ENCODE data around the gene PRDX5.

Gene PRDX5

DNA sequence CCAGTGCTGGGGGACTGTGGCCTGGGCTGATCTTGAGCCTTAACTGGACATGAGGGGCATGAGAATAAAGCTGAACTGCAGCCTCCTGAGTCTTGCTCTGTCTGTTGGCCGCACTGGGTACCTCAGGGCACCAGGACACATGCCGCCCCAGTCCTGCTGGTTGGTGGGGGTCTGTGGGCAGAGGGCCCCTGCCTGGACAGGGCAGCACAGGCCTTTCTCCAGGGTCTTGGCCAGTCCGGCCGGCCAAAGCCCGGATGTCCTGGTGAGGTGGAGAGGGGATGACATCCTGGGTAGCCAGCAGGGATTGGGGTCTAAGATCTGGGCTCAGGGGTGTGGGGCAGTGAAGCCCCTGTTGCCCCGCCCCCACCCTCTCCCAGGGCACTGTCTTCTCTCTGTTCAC lies 39.5 kb downstream of the PRDX5 start:
- no peak overlapping the region for H3K4me3 ChIP-seq (ENCODE audit: low read depth, low read length)
- no peak for DNase-seq (ENCODE audit: low read depth)

DNA sequence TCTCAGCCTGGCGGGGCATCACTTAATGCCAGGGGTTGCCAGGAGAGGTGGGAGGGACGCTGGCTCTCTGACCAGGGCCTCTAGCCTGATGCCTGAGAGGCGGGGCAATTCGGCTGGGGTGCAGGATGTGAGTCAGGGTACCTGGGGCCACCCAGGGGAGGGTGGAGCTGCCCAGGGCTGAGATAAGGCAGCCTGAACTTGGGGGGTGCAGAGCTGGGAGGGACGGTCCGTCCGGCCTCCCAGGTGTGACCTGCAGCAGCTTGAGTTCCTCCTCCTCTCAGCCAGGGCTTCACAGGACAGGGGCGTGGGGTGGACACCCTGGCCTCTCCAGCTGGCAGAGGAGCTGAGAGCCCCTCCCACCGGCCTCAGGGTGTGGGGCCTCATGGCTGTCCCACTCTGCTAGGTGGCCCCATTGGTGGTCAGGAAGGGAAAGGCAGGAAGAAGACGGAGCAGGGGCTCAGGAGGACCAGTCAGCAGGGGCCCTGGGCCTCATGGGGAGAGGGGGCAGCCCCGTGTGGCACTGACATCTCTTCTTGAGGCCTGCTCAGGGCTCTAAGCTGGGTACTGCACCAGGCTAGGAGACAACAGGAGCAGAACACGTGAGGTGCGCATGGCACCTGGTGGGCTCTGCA lies 40.1 kb downstream of the PRDX5 start:
- no peak overlapping the region for H3K4me3 ChIP-seq (ENCODE audit: low read depth, low read length)
- no peak for DNase-seq (ENCODE audit: low read depth)

DNA sequence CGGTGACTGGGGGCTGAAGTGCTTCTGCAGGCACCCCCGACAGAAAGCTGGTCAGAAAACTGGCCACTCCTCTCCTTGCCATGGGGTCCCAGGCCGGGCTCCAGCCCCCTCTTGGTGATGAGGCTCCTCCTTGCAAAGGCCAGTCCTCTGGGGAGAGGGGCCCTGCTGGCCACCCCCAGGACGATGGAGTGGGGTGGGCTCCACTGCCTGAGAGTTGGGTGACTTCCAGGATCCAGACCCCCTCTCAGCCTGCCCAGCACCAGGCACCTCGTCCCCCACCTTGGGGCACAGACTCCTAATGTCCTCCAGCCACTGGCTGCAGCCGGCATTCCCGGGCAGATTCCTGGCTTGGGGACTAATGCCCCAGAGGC lies 40.6 kb downstream of the PRDX5 start:
- H3K4me3 ChIP-seq (ENCODE audit: low read depth, low read length), result peak overlapping the region; percentile 77
- no peak for DNase-seq (ENCODE audit: low read depth)

DNA sequence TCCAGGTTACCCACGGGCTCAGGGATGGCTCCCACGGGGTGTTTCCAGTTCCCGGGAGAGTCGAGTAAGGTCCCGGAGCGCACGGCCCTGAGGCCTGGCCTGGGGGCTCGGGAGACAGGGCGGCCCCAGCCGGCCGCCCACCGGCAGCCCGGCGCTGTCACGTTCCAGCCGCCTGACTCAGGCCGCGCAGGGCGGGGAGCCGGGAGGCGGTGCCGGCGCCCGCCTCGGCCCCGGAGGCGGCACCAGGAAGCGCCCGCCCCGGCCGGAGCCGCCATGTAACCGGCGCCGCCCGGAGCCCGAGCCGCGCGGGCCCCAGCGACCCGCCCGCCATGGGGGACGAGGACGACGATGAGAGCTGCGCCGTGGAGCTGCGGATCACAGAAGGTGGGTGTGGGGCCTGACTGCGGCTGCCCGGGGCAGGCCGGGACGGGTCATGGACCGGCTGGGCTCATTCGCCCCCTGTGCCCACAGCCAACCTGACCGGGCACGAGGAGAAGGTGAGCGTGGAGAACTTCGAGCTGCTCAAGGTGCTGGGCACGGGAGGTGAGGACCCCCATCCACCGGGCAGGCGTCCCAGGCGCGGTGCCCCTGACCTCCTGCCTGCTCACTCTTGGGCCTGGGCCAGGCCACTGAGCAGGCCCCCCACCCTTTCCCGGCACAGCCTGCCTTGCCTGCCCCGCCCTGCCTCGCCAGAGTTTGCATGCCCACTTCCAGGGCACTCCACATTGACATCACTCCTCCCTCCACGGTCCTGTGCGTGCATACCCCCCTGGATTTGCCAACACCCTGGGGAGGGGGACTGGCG lies 41.2 kb downstream of the PRDX5 start, which contains the start of gene RPS6KA4:
TSS of gene RPS6KA4 (plus strand) at position 256 of the 805 bp plus-strand sequence. CDS start at position 330, 74 bp downstream.
- H3K4me3 ChIP-seq (ENCODE audit: low read depth, low read length), result peak within 1 kb of the TSS; percentile 77
- no peak for DNase-seq (ENCODE audit: low read depth)

DNA sequence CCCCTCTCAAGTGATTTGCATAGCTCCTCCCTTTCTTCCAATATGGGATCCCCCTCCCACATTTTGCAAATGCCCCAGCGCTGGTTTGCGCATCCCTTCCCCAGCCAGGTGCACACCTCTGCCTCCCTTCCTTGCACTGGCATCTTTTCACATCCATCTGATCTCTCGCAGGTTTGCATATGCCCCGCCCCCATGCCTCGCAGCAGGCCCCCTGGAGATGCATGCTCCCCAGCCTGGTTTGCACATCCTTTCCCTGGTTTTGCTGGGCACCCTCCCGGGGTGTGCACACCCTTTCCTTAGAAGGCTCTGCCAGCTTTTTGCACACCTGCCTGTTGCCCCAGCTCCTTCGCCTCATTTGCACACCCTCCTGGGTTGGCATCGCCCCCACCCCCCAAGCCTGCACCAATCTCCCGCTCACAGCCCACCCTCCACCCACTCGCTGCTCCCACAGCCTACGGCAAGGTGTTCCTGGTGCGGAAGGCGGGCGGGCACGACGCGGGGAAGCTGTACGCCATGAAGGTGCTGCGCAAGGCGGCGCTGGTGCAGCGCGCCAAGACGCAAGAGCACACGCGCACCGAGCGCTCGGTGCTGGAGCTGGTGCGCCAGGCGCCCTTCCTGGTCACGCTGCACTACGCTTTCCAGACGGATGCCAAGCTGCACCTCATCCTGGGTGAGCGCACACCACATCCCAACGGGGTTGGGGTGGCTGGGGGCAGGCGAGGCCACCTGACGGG lies 42.0 kb downstream of the PRDX5 start:
- DNase-seq (ENCODE audit: low read depth), result no peak

DNA sequence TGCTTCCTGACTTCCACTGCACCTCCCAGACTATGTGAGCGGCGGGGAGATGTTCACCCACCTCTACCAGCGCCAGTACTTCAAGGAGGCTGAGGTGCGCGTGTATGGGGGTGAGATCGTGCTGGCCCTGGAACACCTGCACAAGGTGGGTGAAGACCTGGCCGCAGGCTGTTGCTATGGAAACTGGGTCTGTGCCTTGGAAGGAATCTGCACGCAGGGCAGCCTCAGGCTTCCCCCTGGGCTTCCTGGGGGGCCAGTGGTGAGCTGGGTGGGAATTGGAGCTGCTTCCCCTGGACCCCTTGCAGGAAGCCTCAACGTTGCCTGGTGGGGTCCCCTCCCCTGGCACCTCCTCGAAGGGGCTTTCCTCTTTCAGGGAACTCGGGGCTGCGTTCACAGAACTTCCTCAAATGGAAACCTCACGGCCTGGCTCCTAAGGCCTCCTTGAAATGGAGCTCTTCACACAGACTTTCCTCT lies 42.6 kb downstream of the PRDX5 start:
- no peak for DNase-seq (ENCODE audit: low read depth)
- peak overlapping the region; percentile 77 for H3K4me3 ChIP-seq (ENCODE audit: low read depth, low read length)

More for the DNA sequence above, 42.0 kb downstream of the PRDX5 start:
- H3K4me3 ChIP-seq (ENCODE audit: low read depth, low read length), result peak overlapping the region; percentile 77

DNA sequence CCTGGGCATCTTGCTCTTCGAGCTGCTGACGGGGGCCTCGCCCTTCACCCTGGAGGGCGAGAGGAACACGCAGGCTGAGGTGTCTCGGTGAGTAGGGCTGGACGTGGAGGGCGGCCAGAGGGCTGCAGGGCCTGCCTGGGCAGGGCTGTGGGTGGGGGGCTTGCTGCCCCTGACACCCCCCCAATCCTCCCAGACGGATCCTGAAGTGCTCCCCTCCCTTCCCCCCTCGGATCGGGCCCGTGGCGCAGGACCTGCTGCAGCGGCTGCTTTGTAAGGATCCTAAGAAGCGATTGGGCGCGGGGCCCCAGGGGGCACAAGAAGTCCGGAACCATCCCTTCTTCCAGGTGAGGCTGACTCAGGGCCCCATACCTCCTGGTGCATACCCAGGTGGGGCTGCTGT lies 43.7 kb downstream of the PRDX5 start:
- no peak for DNase-seq (ENCODE audit: low read depth)
- no peak overlapping the region for H3K4me3 ChIP-seq (ENCODE audit: low read depth, low read length)

DNA sequence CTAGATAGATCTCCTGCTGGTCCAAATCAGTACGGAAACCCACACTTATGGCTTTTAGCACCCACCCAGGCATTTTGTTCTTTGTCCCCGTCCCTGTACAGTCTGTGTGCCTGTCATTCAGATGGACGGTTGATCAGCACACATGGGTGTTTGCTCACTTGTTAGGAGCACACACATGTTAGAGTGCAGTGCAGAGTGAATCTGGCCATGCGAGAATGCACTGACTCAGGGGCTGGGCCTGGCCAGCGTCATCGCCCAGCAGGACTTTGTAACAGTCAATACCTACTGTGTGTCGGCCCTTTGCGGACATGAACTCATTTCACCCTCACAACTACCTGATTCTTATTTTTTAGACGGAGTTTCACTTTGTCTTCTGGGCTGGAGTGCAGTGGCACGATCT lies 44.4 kb downstream of the PRDX5 start:
- no peak for DNase-seq (ENCODE audit: low read depth)
- no peak overlapping the region for H3K4me3 ChIP-seq (ENCODE audit: low read depth, low read length)

DNA sequence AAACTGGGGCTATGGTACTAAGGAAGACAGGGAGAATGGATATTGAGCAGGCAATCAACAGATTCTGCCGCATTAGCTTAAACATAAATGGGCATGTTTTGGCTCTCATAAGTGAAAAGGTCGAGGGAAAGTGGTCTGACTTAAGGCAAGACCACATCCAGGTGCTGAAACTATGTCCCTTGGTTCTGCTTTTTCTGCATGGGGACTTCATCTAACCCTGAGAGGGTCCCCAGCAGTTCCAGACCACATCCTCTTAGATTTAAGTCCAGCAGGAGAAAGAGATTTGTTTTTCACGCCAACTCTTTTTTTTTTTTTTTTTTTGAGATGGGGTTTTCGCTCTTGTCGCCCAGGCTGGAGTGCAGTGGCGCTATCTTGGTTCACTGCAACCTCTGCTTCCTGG lies 46.5 kb downstream of the PRDX5 start:
- H3K4me3 ChIP-seq (ENCODE audit: low read depth, low read length), result no peak overlapping the region
- DNase-seq (ENCODE audit: low read depth), result no peak

DNA sequence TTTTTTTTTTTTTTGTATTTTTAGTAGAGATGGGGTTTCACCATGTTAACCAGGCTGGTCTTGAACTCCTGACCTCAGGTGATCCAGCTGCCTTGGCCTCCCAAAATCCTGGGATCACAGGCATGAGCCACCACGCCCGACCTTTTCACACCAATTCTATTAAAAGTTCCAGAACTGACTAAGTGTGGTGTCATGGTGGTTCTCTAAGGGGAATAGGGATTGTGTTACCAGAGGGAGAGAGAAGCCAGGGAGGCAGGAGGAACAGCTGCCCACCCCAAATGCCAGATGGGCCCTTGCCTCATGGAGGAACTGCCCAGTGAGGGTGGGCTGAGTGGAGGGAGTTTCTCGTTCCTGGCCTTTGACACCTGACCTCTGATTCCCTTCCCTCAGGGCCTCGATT lies 47.0 kb downstream of the PRDX5 start:
- DNase-seq (ENCODE audit: low read depth), result no peak
- no peak overlapping the region for H3K4me3 ChIP-seq (ENCODE audit: low read depth, low read length)

DNA sequence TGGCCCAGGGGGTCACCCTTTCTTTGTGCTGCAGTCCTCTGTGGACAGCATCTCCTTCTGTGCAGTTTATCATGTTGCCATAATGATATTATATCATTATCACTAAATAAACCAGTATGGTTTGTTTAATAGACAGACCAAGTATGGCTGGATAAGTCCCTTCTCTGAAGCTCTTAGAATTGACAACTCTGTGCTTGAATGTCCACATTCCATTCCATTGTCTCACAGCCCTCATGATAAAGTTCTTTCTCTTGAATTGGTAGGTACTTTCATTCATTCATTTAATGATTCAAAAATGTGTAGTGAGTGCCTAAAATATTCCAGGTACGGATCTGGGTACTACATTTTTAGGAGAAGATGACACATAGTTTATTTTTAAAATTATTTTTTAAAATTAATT lies 48.8 kb downstream of the PRDX5 start:
- no peak overlapping the region for H3K4me3 ChIP-seq (ENCODE audit: low read depth, low read length)
- DNase-seq (ENCODE audit: low read depth), result no peak

DNA sequence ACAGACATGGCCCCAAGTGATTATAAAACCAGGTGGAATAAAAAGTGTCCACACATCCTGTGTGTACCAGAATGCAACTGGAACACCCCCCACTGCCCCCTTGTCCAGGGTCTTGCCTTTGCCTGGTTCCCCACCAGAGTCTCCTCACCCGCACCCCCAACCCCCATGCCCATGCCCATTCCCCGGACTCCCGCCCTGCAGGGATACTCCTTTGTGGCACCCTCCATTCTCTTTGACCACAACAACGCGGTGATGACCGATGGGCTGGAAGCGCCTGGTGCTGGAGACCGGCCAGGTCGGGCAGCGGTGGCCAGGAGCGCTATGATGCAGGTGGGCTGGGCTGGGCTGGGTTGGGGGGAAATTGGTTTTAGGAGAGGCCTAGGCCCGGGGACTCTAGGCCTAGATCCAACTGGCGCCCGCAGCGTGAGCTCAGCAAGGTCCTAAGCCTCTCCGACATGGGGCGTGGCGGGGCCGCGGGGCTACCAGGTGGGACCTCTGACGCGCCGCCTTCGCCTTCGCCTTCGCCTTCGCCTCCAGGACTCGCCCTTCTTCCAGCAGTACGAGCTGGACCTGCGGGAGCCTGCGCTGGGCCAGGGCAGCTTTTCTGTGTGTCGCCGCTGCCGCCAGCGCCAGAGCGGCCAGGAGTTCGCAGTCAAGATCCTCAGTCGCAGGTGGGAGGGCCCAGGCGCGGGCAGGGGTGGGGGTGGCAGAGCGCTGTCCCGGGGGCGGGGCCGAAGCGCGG lies 50.2 kb downstream of the PRDX5 start:
- no peak overlapping the region for H3K4me3 ChIP-seq (ENCODE audit: low read depth, low read length)

DNA sequence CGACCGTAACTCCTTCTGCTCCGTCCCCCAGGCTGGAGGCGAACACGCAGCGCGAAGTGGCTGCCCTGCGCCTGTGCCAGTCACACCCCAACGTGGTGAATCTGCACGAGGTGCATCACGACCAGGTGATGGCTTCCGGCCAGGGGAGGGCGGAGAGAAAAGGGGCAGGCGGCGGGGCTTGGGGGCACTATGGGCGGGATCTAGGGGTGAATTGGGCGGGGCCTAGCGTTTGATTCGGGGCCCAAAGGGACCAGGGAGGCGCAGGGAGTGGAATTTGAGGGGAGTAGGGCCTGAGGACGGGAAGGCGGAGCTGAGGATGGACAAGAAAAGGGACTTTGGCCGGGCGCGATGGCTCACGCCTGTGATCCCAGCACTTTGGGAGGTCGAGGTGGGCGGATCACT lies 50.8 kb downstream of the PRDX5 start:
- H3K4me3 ChIP-seq (ENCODE audit: low read depth, low read length), result no peak overlapping the region
- no peak for DNase-seq (ENCODE audit: low read depth)

More for the DNA sequence above, 50.2 kb downstream of the PRDX5 start:
- no peak for DNase-seq (ENCODE audit: low read depth)

DNA sequence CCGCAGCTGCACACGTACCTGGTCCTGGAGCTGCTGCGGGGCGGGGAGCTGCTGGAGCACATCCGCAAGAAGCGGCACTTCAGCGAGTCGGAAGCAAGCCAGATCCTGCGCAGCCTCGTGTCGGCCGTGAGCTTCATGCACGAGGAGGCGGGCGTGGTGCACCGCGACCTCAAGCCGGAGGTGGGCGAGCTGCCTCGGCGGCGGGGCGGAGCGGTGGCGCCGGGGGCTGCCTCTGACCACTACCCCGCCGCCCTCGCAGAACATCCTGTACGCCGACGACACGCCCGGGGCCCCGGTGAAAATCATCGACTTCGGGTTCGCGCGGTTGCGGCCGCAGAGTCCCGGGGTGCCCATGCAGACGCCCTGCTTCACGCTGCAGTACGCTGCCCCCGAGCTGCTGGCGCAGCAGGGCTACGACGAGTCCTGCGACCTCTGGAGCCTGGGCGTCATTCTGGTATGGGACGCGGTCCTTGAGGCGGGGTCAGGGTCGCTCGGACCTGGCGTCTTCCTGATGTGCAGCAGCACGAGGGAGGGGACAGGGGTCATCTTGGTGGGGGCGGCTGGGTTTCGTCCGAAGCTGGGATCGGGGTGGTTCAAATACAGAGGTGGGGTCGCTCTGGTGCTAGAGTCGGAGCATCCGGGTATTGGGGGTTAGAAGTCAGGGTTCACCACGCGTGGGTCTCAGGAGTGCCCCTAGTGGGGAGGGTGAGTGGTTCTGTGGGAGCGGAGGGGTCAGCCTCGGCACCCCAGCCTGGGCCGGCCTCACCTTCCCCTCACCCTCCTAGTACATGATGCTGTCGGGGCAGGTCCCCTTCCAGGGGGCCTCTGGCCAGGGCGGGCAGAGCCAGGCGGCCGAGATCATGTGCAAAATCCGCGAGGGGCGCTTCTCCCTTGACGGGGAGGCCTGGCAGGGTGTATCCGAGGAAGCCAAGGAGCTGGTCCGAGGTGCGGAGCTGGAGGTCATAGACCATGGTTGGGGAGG lies 51.8 kb downstream of the PRDX5 start:
- no peak overlapping the region for H3K4me3 ChIP-seq (ENCODE audit: low read depth, low read length)
- no peak for DNase-seq (ENCODE audit: low read depth)

DNA sequence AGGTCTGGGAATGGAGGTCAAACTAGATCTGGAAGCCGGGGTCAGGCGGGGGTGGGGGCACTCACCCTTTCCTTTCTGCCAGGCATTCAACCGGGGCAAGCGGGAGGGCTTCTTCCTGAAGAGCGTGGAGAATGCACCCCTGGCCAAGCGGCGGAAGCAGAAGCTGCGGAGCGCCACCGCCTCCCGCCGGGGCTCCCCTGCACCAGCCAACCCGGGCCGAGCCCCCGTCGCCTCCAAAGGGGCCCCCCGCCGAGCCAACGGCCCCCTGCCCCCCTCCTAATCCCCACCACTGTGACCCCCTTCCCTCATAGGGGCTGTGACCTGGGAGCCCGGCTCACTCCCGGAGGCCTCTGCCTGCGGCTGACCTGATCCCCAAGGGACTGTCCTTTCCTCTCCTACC lies 53.3 kb downstream of the PRDX5 start:
- DNase-seq (ENCODE audit: low read depth), result no peak
- H3K4me3 ChIP-seq (ENCODE audit: low read depth, low read length), result no peak overlapping the region
